Right hindlimb (tissue), 1 donor: ENCODE measurements around the gene ZCCHC7.

Experiments
- DNase-seq: peaks from one replicate; pipeline ENCODE4 v3.0.0-alpha.2; 2018

Gene ZCCHC7

GRCh38 chr9:37212435-37212834 is 92.1 kb downstream of the ZCCHC7 start:
- no peak for DNase-seq

GRCh38 chr9:37215381-37215780 is 95.0 kb downstream of the ZCCHC7 start:
- no peak for DNase-seq

GRCh38 chr9:37215830-37216229 is 95.5 kb downstream of the ZCCHC7 start:
- no peak for DNase-seq

- no peak for DNase-seq
Observed at GRCh38 chr9:37217161-37217560, 96.8 kb downstream of the ZCCHC7 start.

- DNase-seq = no peak
Observed at GRCh38 chr9:37218800-37219425, 98.5 kb downstream of the ZCCHC7 start.

GRCh38 chr9:37220971-37221370 is 100.6 kb downstream of the ZCCHC7 start:
- DNase-seq = no peak

GRCh38 chr9:37221489-37222106 is 101.2 kb downstream of the ZCCHC7 start:
- no peak for DNase-seq

- DNase-seq = no peak
Observed at GRCh38 chr9:37229455-37229854, 109.1 kb downstream of the ZCCHC7 start.

GRCh38 chr9:37229882-37230482 is 109.6 kb downstream of the ZCCHC7 start:
- DNase-seq = no peak

- no peak for DNase-seq
Observed at GRCh38 chr9:37236822-37237221, 116.4 kb downstream of the ZCCHC7 start.

GRCh38 chr9:37238122-37238521 is 117.7 kb downstream of the ZCCHC7 start:
- no peak for DNase-seq

GRCh38 chr9:37239224-37239859 is 119.0 kb downstream of the ZCCHC7 start:
- no peak for DNase-seq

GRCh38 chr9:37239921-37240320 is 119.5 kb downstream of the ZCCHC7 start:
- no peak for DNase-seq

GRCh38 chr9:37241340-37241739 is 121.0 kb downstream of the ZCCHC7 start:
- no peak for DNase-seq

GRCh38 chr9:37242089-37242488 is 121.7 kb downstream of the ZCCHC7 start:
- DNase-seq = no peak

- DNase-seq = no peak
Observed at GRCh38 chr9:37243588-37244345, 123.4 kb downstream of the ZCCHC7 start.

GRCh38 chr9:37246826-37247225 is 126.5 kb downstream of the ZCCHC7 start:
- DNase-seq = no peak

GRCh38 chr9:37248651-37249163 is 128.3 kb downstream of the ZCCHC7 start:
- DNase-seq = no peak

GRCh38 chr9:37251452-37251851 is 131.1 kb downstream of the ZCCHC7 start:
- DNase-seq = no peak

- no peak for DNase-seq
Observed at GRCh38 chr9:37253377-37253937, 133.1 kb downstream of the ZCCHC7 start.

GRCh38 chr9:37255187-37255586 is 134.8 kb downstream of the ZCCHC7 start:
- DNase-seq = no peak
